ENCODE results near the gene IRAK4.

The IRAK4 gene

GRCh38 chr12:43733687-43734086 lies 25.1 kb upstream of the IRAK4 start:
- Histone ChIP-seq H3K27ac (ENCODE audit: insufficient read depth in 1 of 2, low read depth in 1 of 2, low read length in 2 of 2, poor library complexity in 1 of 2, severe bottlenecking in 2 of 2) (no peak overlapping the region), H3K9me3 (ENCODE audit: control extremely low read depth in 1 of 5, control insufficient read depth in 4 of 5, insufficient read depth in 2 of 5, low read depth in 1 of 5, low read length in 4 of 5) (no peaks in the 10 kb centered on the region), H3K36me3 (ENCODE audit: control insufficient read depth in 4 of 4, insufficient read depth in 4 of 4, low read length in 3 of 4) (peaks cover 10 to 29% (median 24%) of the 10 kb centered on the region in 4 experiments), H3K27me3 (replicated peaks in 2 of 5; ENCODE audit: control insufficient read depth in 4 of 5, insufficient read depth in 5 of 5, low read length in 4 of 5) (no peaks in the 10 kb centered on the region), H3K4me3 (ENCODE audit: control insufficient read depth in 1 of 7, extremely low read depth in 1 of 7, insufficient read depth in 4 of 7, low read depth in 2 of 7, low read length in 6 of 7) (no peak overlapping the region), H3K4me1 (ENCODE audit: control extremely low read depth in 1 of 4, control insufficient read depth in 4 of 4, insufficient read depth in 4 of 4, low read length in 3 of 4) (no peaks in the 10 kb centered on the region)
- POLR2A ChIA-PET, result no interaction called here
- 93% methylated on average over 2 of the region's 3 CpGs for WGBS (ENCODE audit: insufficient coverage)
- no peak for DNase-seq
- CTCF ChIA-PET, result no interaction called here

GRCh38 chr12:43736927-43737440 lies 21.8 kb upstream of the IRAK4 start:
- WGBS (ENCODE audit: insufficient coverage), result no CpG with 5 or more reads among the region's 3 CpGs
- Histone ChIP-seq H3K4me3 (ENCODE audit: control insufficient read depth in 1 of 7, extremely low read depth in 1 of 7, insufficient read depth in 4 of 7, low read depth in 2 of 7, low read length in 6 of 7) (no peak overlapping the region), H3K36me3 (ENCODE audit: control insufficient read depth in 4 of 4, insufficient read depth in 4 of 4, low read length in 3 of 4) (peaks cover 7 to 36% (median 25%) of the 10 kb centered on the region in 4 experiments), H3K9me3 (ENCODE audit: control extremely low read depth in 1 of 5, control insufficient read depth in 4 of 5, insufficient read depth in 2 of 5, low read depth in 1 of 5, low read length in 4 of 5) (no peaks in the 10 kb centered on the region), H3K27ac (ENCODE audit: insufficient read depth in 1 of 2, low read depth in 1 of 2, low read length in 2 of 2, poor library complexity in 1 of 2, severe bottlenecking in 2 of 2) (no peak overlapping the region), H3K27me3 (replicated peaks in 2 of 5; ENCODE audit: control insufficient read depth in 4 of 5, insufficient read depth in 5 of 5, low read length in 4 of 5) (no peaks in the 10 kb centered on the region), H3K4me1 (ENCODE audit: control extremely low read depth in 1 of 4, control insufficient read depth in 4 of 4, insufficient read depth in 4 of 4, low read length in 3 of 4) (no peaks in the 10 kb centered on the region)
- ChIA-PET POLR2A (no interaction called here), CTCF (no interaction called here)
- DNase-seq, result no peak

GRCh38 chr12:43737646-43738045 lies 21.1 kb upstream of the IRAK4 start:
- CTCF ChIA-PET, result no interaction called here

DNA sequence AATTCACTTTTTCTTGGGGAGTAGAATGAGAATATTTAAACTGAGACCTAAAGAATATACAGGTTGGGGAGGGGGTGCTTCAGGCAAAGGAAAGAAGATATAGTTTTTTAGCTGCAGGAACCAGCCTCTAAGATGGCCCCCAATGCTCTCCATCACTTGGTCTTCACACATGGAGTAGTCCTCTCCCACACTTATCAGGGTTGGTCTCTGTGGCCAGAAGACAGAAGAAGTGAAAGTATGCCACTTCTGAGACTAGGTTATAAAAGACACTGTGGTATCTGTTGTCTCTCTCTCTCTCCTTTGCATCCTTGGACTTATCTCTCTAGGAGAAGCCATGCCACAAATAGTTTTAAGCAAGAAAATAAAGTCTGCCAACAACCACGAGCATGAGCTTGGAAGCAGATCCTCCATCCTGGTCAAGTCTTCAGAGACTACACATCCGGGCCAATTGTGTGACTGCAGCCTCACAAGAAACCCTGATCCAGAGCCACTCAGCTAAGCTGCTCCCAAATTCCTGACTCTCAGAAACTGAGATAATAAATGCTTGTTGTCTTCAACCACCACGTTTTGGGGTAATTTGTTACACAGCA lies 18.1 kb upstream of the IRAK4 start:
- H3K36me3 ChIP-seq (ENCODE audit: control insufficient read depth in 4 of 4, insufficient read depth in 4 of 4, low read length in 3 of 4), result peaks cover 5 to 53% (median 40%) of the 10 kb centered on the region in 4 experiments
- POLR2A ChIA-PET, result no interaction called here
- CTCF ChIA-PET, result no interaction called here
- DNase-seq, result no peak
- no peaks in the 10 kb centered on the region for H3K4me1 ChIP-seq (ENCODE audit: control extremely low read depth in 1 of 4, control insufficient read depth in 4 of 4, insufficient read depth in 4 of 4, low read length in 3 of 4)
- WGBS (ENCODE audit: insufficient coverage), result 90% methylated on average over 2 of the region's 3 CpGs
- no peak overlapping the region for H3K27ac ChIP-seq (ENCODE audit: insufficient read depth in 1 of 2, low read depth in 1 of 2, low read length in 2 of 2, poor library complexity in 1 of 2, severe bottlenecking in 2 of 2)
- no peaks in the 10 kb centered on the region for H3K27me3 ChIP-seq (replicated peaks in 2 of 5; ENCODE audit: control insufficient read depth in 4 of 5, insufficient read depth in 5 of 5, low read length in 4 of 5)
- H3K9me3 ChIP-seq (ENCODE audit: control extremely low read depth in 1 of 5, control insufficient read depth in 4 of 5, insufficient read depth in 2 of 5, low read depth in 1 of 5, low read length in 4 of 5), result no peaks in the 10 kb centered on the region
- H3K4me3 ChIP-seq (ENCODE audit: control insufficient read depth in 1 of 7, extremely low read depth in 1 of 7, insufficient read depth in 4 of 7, low read depth in 2 of 7, low read length in 6 of 7), result no peak overlapping the region

More at GRCh38 chr12:43737646-43738045, 21.1 kb upstream of the IRAK4 start:
- H3K9me3 ChIP-seq (ENCODE audit: control extremely low read depth in 1 of 5, control insufficient read depth in 4 of 5, insufficient read depth in 2 of 5, low read depth in 1 of 5, low read length in 4 of 5), result no peaks in the 10 kb centered on the region
- POLR2A ChIA-PET, result no interaction called here
- no peak overlapping the region for H3K27ac ChIP-seq (ENCODE audit: insufficient read depth in 1 of 2, low read depth in 1 of 2, low read length in 2 of 2, poor library complexity in 1 of 2, severe bottlenecking in 2 of 2)
- no peak for DNase-seq
- H3K27me3 ChIP-seq (replicated peaks in 2 of 5; ENCODE audit: control insufficient read depth in 4 of 5, insufficient read depth in 5 of 5, low read length in 4 of 5), result no peaks in the 10 kb centered on the region
- peaks cover 5 to 38% (median 26%) of the 10 kb centered on the region in 4 experiments for H3K36me3 ChIP-seq (ENCODE audit: control insufficient read depth in 4 of 4, insufficient read depth in 4 of 4, low read length in 3 of 4)
- H3K4me1 ChIP-seq (ENCODE audit: control extremely low read depth in 1 of 4, control insufficient read depth in 4 of 4, insufficient read depth in 4 of 4, low read length in 3 of 4), result no peaks in the 10 kb centered on the region
- WGBS (ENCODE audit: insufficient coverage), result no CpG with 5 or more reads among the region's 2 CpGs
- H3K4me3 ChIP-seq (ENCODE audit: control insufficient read depth in 1 of 7, extremely low read depth in 1 of 7, insufficient read depth in 4 of 7, low read depth in 2 of 7, low read length in 6 of 7), result no peak overlapping the region

GRCh38 chr12:43742106-43742505 lies 16.6 kb upstream of the IRAK4 start:
- CTCF ChIA-PET, result no interaction called here
- no peak overlapping the region for H3K27ac ChIP-seq (ENCODE audit: insufficient read depth in 1 of 2, low read depth in 1 of 2, low read length in 2 of 2, poor library complexity in 1 of 2, severe bottlenecking in 2 of 2)
- H3K9me3 ChIP-seq (ENCODE audit: control extremely low read depth in 1 of 5, control insufficient read depth in 4 of 5, insufficient read depth in 2 of 5, low read depth in 1 of 5, low read length in 4 of 5), result no peaks in the 10 kb centered on the region
- DNase-seq, result no peak
- peaks cover 2 to 47% (median 33%) of the 10 kb centered on the region in 4 experiments for H3K36me3 ChIP-seq (ENCODE audit: control insufficient read depth in 4 of 4, insufficient read depth in 4 of 4, low read length in 3 of 4)
- no peak overlapping the region for H3K4me3 ChIP-seq (ENCODE audit: control insufficient read depth in 1 of 7, extremely low read depth in 1 of 7, insufficient read depth in 4 of 7, low read depth in 2 of 7, low read length in 6 of 7)
- H3K27me3 ChIP-seq (replicated peaks in 2 of 5; ENCODE audit: control insufficient read depth in 4 of 5, insufficient read depth in 5 of 5, low read length in 4 of 5), result no peaks in the 10 kb centered on the region
- POLR2A ChIA-PET, result no interaction called here
- no peaks in the 10 kb centered on the region for H3K4me1 ChIP-seq (ENCODE audit: control extremely low read depth in 1 of 4, control insufficient read depth in 4 of 4, insufficient read depth in 4 of 4, low read length in 3 of 4)

DNA sequence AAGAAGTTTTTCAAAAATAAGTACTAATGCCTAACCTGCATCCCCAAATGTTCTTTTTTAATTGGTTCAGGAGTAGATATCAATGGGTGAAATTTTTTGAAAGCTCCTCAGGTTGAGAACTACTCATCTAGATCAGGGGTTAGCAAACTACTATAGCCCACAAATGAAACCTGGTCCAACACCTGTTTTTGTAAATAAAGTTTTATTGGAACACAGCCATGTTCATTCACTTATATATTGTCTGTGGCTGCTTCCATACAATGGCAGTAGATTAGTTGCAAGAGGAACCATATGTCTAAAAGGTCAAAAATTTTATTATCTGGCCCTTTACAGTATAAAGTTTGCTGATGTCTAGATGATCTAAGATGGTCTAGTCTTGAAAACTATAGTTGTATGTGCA lies 13.9 kb upstream of the IRAK4 start:
- peaks cover 3 to 41% (median 32%) of the 10 kb centered on the region in 4 experiments for H3K36me3 ChIP-seq (ENCODE audit: control insufficient read depth in 4 of 4, insufficient read depth in 4 of 4, low read length in 3 of 4)
- POLR2A ChIA-PET, result no interaction called here
- CTCF ChIA-PET, result no interaction called here

DNA sequence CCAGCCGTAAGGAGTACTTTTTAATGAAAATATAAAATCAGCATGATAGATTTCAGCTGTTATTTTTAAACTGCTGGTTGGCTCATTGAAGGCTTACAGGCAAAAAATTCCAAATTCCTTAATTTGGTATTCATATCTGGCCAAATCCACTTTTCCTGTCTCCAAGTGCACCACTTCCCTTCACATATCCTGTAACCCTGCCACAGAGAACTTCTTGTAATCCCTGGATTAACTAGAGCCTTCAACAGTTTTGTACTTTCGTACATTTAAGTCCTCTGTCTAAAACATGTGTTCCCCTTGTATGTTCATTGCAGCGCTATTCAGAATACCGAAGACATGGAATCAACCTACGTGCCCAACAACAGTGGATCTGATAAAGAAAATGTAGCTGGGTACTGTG lies 9.7 kb upstream of the IRAK4 start:
- no peaks in the 10 kb centered on the region for H3K4me1 ChIP-seq (ENCODE audit: control extremely low read depth in 1 of 4, control insufficient read depth in 4 of 4, insufficient read depth in 4 of 4, low read length in 3 of 4)
- peaks cover 0 to 5% (median 0%) of the 10 kb centered on the region in 5 experiments for H3K9me3 ChIP-seq (ENCODE audit: control extremely low read depth in 1 of 5, control insufficient read depth in 4 of 5, insufficient read depth in 2 of 5, low read depth in 1 of 5, low read length in 4 of 5)
- no peak overlapping the region for H3K4me3 ChIP-seq (ENCODE audit: control insufficient read depth in 1 of 7, extremely low read depth in 1 of 7, insufficient read depth in 4 of 7, low read depth in 2 of 7, low read length in 6 of 7)
- DNase-seq, result no peak
- 100% methylated on average over 3 of the region's 5 CpGs for WGBS (ENCODE audit: insufficient coverage)
- H3K27ac ChIP-seq (ENCODE audit: insufficient read depth in 1 of 2, low read depth in 1 of 2, low read length in 2 of 2, poor library complexity in 1 of 2, severe bottlenecking in 2 of 2), result no peak overlapping the region
- peaks cover 6 to 25% (median 21%) of the 10 kb centered on the region in 4 experiments for H3K36me3 ChIP-seq (ENCODE audit: control insufficient read depth in 4 of 4, insufficient read depth in 4 of 4, low read length in 3 of 4)
- no peaks in the 10 kb centered on the region for H3K27me3 ChIP-seq (replicated peaks in 2 of 5; ENCODE audit: control insufficient read depth in 4 of 5, insufficient read depth in 5 of 5, low read length in 4 of 5)
- ChIA-PET POLR2A (no interaction called here), CTCF (interaction anchor here (1.3 kb wide), 1 partner anchor 23 kb away, joined by 3 read pairs; no protein-coding TSS in a partner anchor)

More for the DNA sequence above, 13.9 kb upstream of the IRAK4 start:
- H3K9me3 ChIP-seq (ENCODE audit: control extremely low read depth in 1 of 5, control insufficient read depth in 4 of 5, insufficient read depth in 2 of 5, low read depth in 1 of 5, low read length in 4 of 5), result no peaks in the 10 kb centered on the region
- no peak overlapping the region for H3K4me3 ChIP-seq (ENCODE audit: control insufficient read depth in 1 of 7, extremely low read depth in 1 of 7, insufficient read depth in 4 of 7, low read depth in 2 of 7, low read length in 6 of 7)
- H3K27ac ChIP-seq (ENCODE audit: insufficient read depth in 1 of 2, low read depth in 1 of 2, low read length in 2 of 2, poor library complexity in 1 of 2, severe bottlenecking in 2 of 2), result no peak overlapping the region
- no peak for DNase-seq
- H3K4me1 ChIP-seq (ENCODE audit: control extremely low read depth in 1 of 4, control insufficient read depth in 4 of 4, insufficient read depth in 4 of 4, low read length in 3 of 4), result no peaks in the 10 kb centered on the region
- H3K27me3 ChIP-seq (replicated peaks in 2 of 5; ENCODE audit: control insufficient read depth in 4 of 5, insufficient read depth in 5 of 5, low read length in 4 of 5), result no peaks in the 10 kb centered on the region
